Measurements from ENCODE around the gene LRRC70.

Gene LRRC70

DNA sequence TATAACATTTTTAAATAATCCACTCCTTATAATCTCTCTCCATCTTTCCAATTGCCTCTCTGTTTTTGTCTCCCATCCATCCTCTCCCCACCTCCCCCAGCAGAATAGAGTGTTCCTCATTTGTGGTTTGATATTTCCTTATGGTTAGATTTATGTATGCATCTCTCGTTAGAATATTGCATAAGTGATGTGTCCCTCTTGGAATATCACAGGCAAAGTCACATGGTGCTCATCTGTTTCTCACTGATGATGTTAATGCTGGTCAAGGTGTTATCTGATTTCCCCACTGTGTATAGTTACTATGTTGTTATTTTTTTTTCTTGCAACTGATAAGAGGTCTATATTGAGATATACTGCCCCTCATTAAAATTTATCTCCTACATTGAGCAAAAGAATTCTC is 3.1 kb upstream of the LRRC70 start:
- no peak for DNase-seq

DNA sequence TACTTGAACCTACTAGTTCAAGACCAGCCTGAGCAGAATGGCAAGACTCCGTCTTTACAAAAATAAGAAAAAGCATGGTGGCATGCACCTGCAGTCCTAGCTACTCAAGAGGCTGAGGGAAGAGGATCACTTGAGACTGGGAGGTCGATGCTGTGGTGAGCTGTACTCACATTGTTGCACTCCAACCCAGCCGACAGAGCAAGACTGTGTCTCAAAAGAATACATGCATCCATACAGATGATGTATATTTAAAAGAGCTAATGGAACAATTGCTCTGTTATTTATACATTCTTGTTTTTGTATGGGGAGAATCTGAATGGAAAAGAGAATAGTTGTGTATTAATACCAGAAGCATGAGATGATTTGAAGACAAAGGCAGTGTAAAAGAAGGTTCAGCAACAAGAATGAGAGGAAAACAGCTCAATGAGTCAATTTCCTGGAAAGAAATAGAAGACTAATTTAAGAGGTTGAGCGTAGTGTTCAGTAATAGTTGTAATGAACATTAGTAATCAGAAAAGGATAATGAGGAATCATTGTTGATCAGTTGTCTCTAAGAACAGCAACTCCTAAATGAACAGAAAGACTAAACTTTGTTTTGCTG is 1.9 kb upstream of the LRRC70 start:
- DNase-seq: no peak

DNA sequence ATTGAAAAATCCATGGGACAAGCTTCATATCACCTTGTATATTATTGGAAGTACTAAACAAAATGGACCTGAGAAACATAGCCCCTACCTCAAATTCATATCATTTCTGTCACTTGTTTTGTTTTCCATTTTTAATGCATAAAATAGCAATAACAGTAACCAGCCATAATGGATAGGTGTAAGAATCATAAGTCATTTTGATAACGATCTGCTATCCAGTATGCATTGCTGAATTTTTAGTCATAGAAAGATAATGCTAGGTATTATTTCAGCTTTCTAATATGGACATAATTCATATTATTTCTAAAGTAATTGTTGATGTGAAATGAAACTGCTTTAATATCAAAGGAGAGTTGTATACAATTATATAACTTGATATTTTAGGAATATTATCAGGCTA is 1.1 kb upstream of the LRRC70 start:
- DNase-seq: no peak

GRCh38 chr5:62579761-62580160 is 1.1 kb downstream of the LRRC70 start:
- no peak for DNase-seq

DNA sequence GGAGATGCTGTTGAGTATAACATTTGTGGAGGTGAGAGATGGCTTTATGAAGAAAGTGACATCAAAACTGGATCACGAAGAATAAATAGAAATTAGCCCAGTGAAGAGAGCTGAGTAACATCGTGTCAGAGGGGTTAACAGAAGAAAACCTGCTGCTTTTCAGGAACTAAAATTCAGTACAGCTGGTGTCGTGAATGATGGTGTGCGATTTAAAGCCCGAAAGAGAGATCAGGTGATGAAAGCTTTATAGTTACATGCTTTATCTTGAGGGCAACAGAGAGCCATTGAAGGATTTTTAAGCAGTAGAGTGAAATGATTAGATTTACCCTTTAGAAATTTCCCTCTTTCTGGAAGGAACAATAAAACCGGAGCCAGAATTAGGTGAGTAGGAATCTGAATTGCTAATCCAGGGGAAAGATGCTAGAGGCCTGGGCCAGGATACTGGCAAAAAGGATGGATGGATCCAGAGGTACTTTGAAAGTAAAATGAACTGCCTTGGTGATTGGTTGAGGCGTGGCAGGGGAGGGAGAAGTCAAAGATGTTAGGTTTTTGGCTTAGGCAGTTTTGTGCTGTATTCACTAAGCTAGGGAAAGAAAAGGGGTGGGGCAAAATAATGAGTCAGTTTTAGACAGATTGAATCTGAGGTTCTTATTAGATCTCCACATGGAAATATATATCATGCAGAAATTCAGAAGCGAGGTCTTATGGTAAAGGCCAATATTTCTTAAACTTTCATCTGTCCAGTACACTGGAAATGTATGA is 3.4 kb downstream of the LRRC70 start:
- no peak for DNase-seq

GRCh38 chr5:62584391-62584790 is 5.8 kb downstream of the LRRC70 start:
- DNase-seq: no peak

- no peak for DNase-seq
Observed at GRCh38 chr5:62585306-62585705, 6.7 kb downstream of the LRRC70 start.

DNA sequence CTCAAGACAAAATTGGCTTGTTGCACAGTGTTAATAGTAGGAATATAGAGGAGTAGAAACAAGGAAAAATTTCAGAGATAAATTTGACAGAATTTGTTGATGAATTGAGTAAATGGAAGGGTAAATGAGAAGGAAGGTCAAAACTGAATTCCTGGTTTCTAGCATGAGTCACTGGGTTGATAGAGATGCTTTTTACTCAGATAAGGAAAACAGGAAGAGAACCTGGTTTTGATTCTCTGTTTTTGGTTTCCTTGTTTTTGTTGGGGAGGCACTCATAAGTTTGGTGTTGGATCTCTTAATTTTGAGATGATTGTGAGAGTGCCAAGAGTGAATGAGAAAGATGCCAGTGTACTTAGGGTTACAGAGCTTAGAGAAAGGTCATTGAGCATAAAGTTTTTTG is 7.1 kb downstream of the LRRC70 start:
- DNase-seq: no peak

- DNase-seq: no peak
Observed at GRCh38 chr5:62587737-62588136, 9.1 kb downstream of the LRRC70 start.

DNA sequence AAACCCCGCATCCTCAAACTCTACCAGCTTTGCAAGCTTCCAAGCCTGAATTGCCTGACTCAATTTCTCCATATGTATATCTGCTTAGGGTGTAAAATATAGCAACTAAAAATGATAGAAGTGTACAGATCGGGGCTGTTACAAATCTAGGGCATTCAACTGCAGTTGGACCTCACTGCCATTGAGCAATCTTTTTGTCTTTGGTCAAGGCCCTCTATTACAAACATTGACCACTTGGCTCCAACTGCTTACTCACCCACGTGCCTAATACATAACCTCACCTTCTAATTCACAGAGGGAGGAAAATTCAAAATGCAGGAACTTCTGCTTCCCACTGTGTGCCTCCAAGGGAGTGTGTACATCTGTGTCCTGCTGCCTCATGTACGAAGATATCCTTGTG is 10.0 kb downstream of the LRRC70 start:
- no peak for DNase-seq

DNA sequence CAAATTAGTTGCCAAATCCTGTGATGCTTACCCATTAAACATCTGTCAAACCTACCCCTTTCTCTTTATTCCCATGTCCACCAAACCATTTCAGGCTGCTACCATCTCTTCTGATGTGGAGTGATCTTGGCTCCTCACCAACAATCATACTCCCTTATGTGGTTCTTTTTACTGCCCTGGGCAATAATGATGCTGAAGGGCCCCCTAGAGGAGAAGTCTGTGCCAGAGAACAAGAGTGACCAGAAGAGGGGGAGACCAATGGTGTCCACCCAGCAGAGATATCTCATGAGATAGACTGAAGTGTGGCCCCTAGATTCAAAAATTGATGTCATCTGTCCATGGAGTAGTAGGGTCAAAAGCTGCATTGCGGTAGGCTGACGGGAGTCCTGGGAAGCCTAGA is 10.9 kb downstream of the LRRC70 start:
- DNase-seq: no peak

GRCh38 chr5:62590387-62590786 is 11.8 kb downstream of the LRRC70 start:
- no peak for DNase-seq

DNA sequence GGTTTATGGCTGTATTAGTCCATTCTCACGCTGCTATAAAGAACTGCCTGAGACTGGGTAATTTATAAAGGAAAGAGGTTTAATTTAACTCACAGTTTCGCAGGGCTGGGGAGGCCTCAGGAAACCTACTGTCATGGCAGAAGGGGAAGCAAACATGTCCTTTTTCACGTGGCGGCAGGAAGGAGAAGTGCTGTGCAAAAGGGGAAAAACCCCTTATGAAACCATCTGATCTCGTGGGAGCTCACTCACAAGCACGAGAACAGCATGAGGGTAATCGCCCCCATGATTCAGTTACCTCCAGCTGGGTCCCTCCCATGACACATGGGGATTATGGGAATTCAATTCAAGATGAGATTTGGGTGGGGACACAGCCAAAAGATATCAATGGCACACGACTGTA is 13.9 kb downstream of the LRRC70 start:
- DNase-seq: no peak

GRCh38 chr5:62593331-62593730 is 14.7 kb downstream of the LRRC70 start:
- DNase-seq: no peak

GRCh38 chr5:62594364-62594984 is 15.9 kb downstream of the LRRC70 start:
- DNase-seq: no peak

DNA sequence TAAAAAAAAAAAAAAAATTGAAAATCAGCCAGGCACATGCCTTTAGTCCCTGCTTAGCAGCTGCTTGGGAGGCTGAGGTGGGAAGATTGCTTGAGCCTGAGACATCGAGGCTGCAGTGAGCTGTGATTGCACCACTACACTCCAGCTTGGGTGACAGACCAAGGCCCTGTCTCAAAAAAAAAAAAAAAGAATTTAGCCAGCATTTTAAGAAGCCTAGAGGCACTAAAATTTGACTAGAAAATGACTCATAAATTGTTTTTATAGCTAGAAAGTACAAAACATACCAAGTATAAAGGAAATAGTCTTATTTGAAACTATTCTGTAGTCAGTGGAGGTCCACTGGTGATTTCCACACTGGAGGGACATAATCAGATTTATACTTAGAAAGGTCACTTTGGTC is 17.5 kb downstream of the LRRC70 start:
- DNase-seq: no peak

DNA sequence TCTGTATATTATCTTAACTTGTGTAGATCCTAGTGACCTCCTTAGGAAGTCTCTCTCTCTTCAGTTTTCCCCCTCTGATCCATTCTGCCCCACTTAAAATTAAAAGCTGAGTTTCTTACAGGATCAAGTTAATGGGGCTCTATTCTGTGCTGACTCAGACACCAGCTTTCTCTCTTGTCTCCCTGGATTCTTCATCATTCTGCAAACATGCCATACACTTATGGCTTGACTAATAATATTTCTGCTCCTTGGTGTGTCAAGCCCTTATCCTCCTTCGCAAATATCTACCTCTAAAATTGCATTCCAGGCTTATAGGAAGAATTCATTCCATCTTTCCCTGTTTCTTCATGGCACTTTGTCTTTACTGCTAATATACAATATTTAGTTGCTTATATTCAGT is 18.1 kb downstream of the LRRC70 start:
- no peak for DNase-seq

- no peak for DNase-seq
Observed at GRCh38 chr5:62597314-62597713, 18.7 kb downstream of the LRRC70 start.

DNA sequence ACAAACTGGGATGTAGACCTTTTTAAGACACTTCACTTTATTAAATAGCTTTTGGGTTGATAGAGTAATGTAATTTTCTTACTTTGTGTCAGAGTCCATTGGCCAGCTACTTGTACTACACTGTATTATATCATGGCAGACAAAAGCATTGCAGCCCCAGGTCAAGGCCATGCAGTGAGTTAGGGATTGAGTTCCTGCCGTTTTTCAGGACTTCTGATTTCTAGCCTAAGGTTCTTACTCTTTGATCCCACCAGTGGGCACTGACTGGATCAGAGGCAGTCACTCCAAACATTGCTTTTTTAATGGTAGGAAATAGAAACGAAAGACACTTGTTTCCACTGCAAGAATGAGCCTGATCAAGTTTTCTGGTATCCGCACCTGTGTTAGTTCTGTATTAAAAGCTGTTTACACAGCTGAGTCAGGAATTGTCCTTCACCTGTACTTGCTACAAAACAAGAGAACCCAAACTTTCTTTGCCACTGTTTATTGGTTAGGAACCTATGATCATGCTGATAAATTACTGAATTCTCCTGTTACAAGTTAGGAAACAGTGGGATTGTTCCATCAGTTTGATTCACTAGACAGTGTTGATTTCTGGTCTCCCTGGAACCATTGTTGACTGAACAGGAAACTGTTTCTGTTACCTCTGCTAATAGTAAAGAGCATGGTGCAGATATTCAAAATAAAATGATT is 22.1 kb downstream of the LRRC70 start:
- DNase-seq: no peak

- DNase-seq: no peak
Observed at GRCh38 chr5:62603934-62604333, 25.3 kb downstream of the LRRC70 start.

- DNase-seq: no peak
Observed at GRCh38 chr5:62605638-62606037, 27.0 kb downstream of the LRRC70 start.

- no peak for DNase-seq
Observed at GRCh38 chr5:62606878-62607277, 28.3 kb downstream of the LRRC70 start.

DNA sequence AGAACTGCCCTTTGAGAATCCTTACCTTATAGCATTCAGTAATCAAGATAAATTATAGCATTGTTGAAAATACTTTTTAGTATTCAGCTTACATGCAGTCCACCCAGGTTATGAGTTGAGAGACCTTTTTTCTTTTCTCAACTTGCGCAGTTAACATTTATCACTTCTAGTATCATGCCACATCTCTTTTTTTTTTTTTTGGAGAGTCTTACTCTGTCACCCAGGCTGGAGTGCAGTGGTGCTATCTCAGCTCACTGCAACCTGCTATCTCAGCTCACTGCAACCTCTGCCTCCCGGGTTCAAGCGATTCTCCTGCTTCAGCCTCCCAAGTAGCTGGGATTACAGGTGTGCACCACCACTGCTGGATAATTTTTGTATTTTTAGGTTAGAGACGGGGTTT is 29.0 kb downstream of the LRRC70 start:
- no peak for DNase-seq

All from DMS 273 treated with DMSO at 0.1 percent for 48 hours (cell line).